SK-N-SH treated with all-trans-retinoic acid at 6 μM for 48 hours (cell line): Measurements from ENCODE around the gene PHF1.

Experiments used
- ATAC-seq: fragments of 200-7000 bp; cut with Tn5 transposase; 3 replicates; pipeline ENCODE4 v1.9.1; 2020; ENCODE audit warnings: mild to moderate bottlenecking, moderate library complexity
- ARNTL ChIP-seq: fragments of 450-650 bp; formaldehyde crosslinking; IDR thresholded peaks from 2 replicates; pipeline ENCODE4 v1.5.0; 2020; ENCODE audit warnings: low read depth, mild to moderate bottlenecking, moderate library complexity, borderline replicate concordance
- BACH2 ChIP-seq: fragments of 250-450 bp; sonication (Bioruptor Pico); IDR thresholded peaks from 2 replicates; pipeline ENCODE4 v1.9.0; 2021; ENCODE audit warnings: mild to moderate bottlenecking, borderline replicate concordance
- CSDC2 ChIP-seq: fragments of 250-450 bp; sonication (Bioruptor Pico); IDR thresholded peaks from 2 replicates; pipeline ENCODE4 v1.5.0; 2020; ENCODE audit warnings: mild to moderate bottlenecking, moderate library complexity
- ESRRG ChIP-seq: fragments of 250-450 bp; sonication (Bioruptor Pico); IDR thresholded peaks from 2 replicates; pipeline ENCODE4 v1.6.1; 2021; ENCODE audit warnings: mild to moderate bottlenecking
- GLIS3 ChIP-seq: fragments of 250-450 bp; sonication (Bioruptor Pico); IDR thresholded peaks from 2 replicates; pipeline ENCODE4 v1.5.0; 2020; ENCODE audit warnings: mild to moderate bottlenecking, moderate library complexity
- ISL1 ChIP-seq: fragments of 250-450 bp; sonication (Bioruptor Pico); IDR thresholded peaks from 2 replicates; pipeline ENCODE4 v2.1.2; 2022; ENCODE audit warnings: mild to moderate bottlenecking, moderate library complexity
- OSR1 ChIP-seq: fragments of 250-450 bp; sonication (Bioruptor Pico); IDR thresholded peaks from 2 replicates; pipeline ENCODE4 v1.8.0; 2022; ENCODE audit warnings: moderate library complexity, mild to moderate bottlenecking, inconsistent platforms
- PPARA ChIP-seq: fragments of 250-450 bp; sonication (Bioruptor Pico); IDR thresholded peaks from 2 replicates; pipeline ENCODE4 v1.5.0; 2020; ENCODE audit warnings: mild to moderate bottlenecking, borderline replicate concordance
- RARB ChIP-seq: fragments of 250-450 bp; sonication (Bioruptor Pico); IDR thresholded peaks from 2 replicates; pipeline ENCODE4 v1.8.0; 2021; ENCODE audit warnings: mild to moderate bottlenecking, moderate library complexity
- SNAI2 ChIP-seq: fragments of 250-450 bp; sonication (Bioruptor Pico); IDR thresholded peaks from 2 replicates; pipeline ENCODE4 v1.5.0; 2020; ENCODE audit warnings: mild to moderate bottlenecking, moderate library complexity
- TCF4 ChIP-seq: fragments of 250-450 bp; sonication (Bioruptor Pico); IDR thresholded peaks from 2 replicates; pipeline ENCODE4 v1.8.0; 2021; ENCODE audit warnings: mild to moderate bottlenecking, moderate library complexity, borderline replicate concordance
- ZC3H10 ChIP-seq: fragments of 250-450 bp; sonication (Bioruptor Pico); IDR thresholded peaks from 2 replicates; pipeline ENCODE4 v1.5.1; 2021; ENCODE audit warnings: mild to moderate bottlenecking, moderate library complexity
- ZFP3 ChIP-seq: fragments of 250-450 bp; sonication (Bioruptor Pico); IDR thresholded peaks from 2 replicates; pipeline ENCODE4 v1.5.0; 2020; ENCODE audit warnings: mild to moderate bottlenecking, moderate library complexity
- ZFP30 ChIP-seq: fragments of 450-650 bp; formaldehyde crosslinking; IDR thresholded peaks from 2 replicates; pipeline ENCODE4 v1.5.0; 2022; ENCODE audit warnings: mild to moderate bottlenecking, moderate library complexity
- ZNF565 ChIP-seq: fragments of 450-650 bp; formaldehyde crosslinking; conservative IDR thresholded peaks from 2 replicates; pipeline ENCODE4 v1.5.0; 2020; ENCODE audit warnings: low read depth, mild to moderate bottlenecking, moderate library complexity
- ZNF70 ChIP-seq: fragments of 450-650 bp; formaldehyde crosslinking; IDR thresholded peaks from 2 replicates; pipeline ENCODE4 v1.5.0; 2020; ENCODE audit warnings: mild to moderate bottlenecking, moderate library complexity
- TF ChIP-seq, protein P1 (sequence below): fragments of 250-450 bp; sonication (Bioruptor Pico); IDR thresholded peaks from 2 replicates; pipeline ENCODE4 v1.5.0; 2020; ENCODE audit warnings: mild to moderate bottlenecking, moderate library complexity
- TF ChIP-seq, protein P2 (sequence below): fragments of 250-450 bp; sonication (Bioruptor Pico); IDR thresholded peaks from 2 replicates; pipeline ENCODE4 v1.8.0; 2021; ENCODE audit warnings: low read depth, mild to moderate bottlenecking, moderate library complexity, borderline replicate concordance
- TF ChIP-seq, protein P3 (sequence below): fragments of 250-450 bp; sonication (Bioruptor Pico); IDR thresholded peaks from 2 replicates; pipeline ENCODE4 v1.5.1; 2021; ENCODE audit warnings: mild to moderate bottlenecking, moderate library complexity
- TF ChIP-seq, protein P4 (sequence below): fragments of 250-450 bp; sonication (Bioruptor Pico); IDR thresholded peaks from 2 replicates; pipeline ENCODE4 v1.5.1; 2020; ENCODE audit warnings: low read depth, mild to moderate bottlenecking, moderate library complexity
- TF ChIP-seq, protein P5 (sequence below): fragments of 250-450 bp; sonication (Bioruptor Pico); IDR thresholded peaks from 2 replicates; pipeline ENCODE4 v1.8.0; 2020; ENCODE audit warnings: mild to moderate bottlenecking, moderate library complexity, borderline replicate concordance

The PHF1 gene

DNA sequence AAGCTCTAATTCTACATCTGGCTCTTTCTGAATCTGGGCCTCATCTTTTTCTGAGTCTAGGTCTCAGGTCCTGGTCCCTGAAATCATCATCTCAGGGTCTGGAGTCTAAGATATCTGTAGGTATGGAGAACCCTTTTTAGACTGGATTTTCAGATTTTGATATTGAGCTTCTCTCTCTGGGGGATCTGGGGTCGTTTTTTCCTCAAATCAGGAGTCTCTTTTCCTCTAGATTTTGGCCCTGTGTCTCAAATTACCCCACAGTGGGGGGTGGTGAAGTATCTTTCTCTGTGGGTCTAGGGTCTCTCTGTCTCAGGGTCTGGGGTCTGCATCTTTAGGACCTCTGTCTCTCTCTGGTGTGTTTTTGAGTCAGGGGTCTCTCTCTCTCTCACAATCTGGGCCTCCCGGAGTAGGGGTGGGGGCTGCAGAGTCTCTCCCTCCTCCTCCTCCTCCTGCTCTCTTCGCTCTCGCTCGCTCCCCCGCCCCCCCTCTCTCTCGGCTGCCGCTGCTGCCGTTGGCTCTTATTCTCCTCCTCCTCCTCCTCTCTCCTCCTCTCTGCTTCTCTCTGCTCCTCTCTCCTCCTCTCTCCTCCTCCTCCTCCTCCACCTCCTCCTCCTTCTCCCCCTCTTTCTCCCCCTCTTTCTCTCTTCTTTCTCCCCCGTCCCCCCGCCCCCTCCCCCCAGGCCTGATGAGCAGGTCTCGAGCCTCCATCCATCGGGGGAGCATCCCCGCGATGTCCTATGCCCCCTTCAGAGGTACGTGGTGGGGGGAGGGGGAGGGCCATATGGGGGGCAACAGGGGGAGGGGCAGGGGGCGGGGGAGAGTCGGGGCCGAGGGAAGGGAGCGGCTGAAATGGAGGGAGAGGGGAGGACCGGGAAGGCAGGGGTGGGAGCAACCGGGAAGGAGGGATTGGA is 9.0 kb downstream of the PHF1 start, which contains the start of gene SYNGAP1 (continued):
- TF ChIP-seq GLIS3 (CRISPR knock-in tag) (no peak), ZNF70 (CRISPR knock-in tag) (no peak), ZFP30 (CRISPR knock-in tag) (no peak)
- TF ChIP-seq, all 23 proteins: peak for 0

DNA sequence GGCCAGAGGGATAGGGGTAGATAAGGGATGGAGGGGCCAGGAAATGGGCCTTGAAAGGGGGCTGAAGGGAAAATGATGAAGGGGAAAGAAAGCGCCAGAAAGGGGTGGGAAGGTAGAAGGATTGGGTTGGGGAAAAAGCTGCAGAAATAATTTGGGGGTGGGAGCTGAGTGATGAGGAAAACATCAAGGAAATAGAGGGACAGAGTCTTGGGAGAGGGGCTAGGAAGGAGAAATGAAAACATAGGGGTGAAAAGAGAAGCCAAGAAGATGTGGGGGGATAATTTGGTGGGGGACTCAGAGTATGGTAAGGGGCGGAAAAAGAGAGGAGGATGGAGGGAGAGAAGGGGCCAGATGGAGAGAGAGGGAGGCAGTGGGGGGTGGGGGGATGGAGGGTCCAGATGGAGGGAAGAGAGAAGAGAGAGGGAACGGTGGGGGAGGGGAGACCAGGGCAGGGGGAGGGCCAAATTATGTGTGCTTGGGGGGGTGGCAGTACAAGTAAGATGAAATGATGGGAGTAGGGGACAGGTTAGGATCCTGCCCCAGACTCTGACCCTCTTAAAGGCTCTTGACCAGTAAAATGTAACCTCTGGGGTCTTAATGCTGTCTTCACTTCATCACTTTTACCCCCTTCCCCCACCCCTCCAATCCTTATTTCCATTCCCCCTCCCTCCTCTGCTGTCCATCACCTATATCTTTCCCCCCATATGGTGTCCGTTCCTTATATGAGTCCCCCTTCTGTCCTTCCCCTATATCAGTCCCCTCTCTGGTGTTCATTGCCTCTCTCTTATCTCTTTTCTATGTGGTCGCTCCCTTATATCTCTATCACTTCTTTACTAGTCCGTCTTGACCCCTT is 9.9 kb downstream of the PHF1 start:
- no peak for ATAC-seq
- TF ChIP-seq, protein P1, sequence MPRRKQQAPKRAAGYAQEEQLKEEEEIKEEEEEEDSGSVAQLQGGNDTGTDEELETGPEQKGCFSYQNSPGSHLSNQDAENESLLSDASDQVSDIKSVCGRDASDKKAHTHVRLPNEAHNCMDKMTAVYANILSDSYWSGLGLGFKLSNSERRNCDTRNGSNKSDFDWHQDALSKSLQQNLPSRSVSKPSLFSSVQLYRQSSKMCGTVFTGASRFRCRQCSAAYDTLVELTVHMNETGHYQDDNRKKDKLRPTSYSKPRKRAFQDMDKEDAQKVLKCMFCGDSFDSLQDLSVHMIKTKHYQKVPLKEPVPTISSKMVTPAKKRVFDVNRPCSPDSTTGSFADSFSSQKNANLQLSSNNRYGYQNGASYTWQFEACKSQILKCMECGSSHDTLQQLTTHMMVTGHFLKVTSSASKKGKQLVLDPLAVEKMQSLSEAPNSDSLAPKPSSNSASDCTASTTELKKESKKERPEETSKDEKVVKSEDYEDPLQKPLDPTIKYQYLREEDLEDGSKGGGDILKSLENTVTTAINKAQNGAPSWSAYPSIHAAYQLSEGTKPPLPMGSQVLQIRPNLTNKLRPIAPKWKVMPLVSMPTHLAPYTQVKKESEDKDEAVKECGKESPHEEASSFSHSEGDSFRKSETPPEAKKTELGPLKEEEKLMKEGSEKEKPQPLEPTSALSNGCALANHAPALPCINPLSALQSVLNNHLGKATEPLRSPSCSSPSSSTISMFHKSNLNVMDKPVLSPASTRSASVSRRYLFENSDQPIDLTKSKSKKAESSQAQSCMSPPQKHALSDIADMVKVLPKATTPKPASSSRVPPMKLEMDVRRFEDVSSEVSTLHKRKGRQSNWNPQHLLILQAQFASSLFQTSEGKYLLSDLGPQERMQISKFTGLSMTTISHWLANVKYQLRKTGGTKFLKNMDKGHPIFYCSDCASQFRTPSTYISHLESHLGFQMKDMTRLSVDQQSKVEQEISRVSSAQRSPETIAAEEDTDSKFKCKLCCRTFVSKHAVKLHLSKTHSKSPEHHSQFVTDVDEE: no peak
- TF ChIP-seq GLIS3 (CRISPR knock-in tag): no peak
- no peak for TF ChIP-seq ZC3H10 (CRISPR knock-in tag)
- TF ChIP-seq PPARA (CRISPR knock-in tag): no peak
- TF ChIP-seq, protein P2, sequence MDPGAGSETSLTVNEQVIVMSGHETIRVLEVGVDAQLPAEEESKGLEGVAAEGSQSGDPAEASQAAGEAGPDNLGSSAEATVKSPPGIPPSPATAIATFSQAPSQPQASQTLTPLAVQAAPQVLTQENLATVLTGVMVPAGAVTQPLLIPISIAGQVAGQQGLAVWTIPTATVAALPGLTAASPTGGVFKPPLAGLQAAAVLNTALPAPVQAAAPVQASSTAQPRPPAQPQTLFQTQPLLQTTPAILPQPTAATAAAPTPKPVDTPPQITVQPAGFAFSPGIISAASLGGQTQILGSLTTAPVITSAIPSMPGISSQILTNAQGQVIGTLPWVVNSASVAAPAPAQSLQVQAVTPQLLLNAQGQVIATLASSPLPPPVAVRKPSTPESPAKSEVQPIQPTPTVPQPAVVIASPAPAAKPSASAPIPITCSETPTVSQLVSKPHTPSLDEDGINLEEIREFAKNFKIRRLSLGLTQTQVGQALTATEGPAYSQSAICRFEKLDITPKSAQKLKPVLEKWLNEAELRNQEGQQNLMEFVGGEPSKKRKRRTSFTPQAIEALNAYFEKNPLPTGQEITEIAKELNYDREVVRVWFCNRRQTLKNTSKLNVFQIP: no peak
- TF ChIP-seq TCF4 (CRISPR knock-in tag): no peak

DNA sequence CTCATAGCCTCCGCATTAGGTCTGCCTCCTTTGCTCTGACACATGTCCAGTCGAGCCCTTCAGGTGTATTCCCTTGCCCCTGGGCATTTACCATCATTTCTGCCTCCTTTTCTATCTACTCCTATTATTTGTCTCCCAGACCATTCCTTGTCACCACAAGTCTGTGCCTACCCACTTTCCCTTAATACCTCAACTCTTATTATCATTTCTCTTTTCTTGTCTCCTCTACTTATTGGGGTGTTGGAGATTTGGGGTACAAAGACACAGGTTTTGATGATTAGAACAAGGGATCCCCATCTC is 10.5 kb downstream of the PHF1 start:
- no peak for ATAC-seq
- TF ChIP-seq ARNTL (CRISPR knock-in tag) (no peak), RARB (CRISPR knock-in tag) (no peak), ZFP3 (CRISPR knock-in tag) (no peak), ISL1 (CRISPR knock-in tag) (no peak), GLIS3 (CRISPR knock-in tag) (no peak), PPARA (CRISPR knock-in tag) (no peak), SNAI2 (CRISPR knock-in tag) (no peak), ESRRG (CRISPR knock-in tag) (no peak), CSDC2 (CRISPR knock-in tag) (no peak), ZNF565 (CRISPR knock-in tag) (no peak)
- TF ChIP-seq, protein P3, sequence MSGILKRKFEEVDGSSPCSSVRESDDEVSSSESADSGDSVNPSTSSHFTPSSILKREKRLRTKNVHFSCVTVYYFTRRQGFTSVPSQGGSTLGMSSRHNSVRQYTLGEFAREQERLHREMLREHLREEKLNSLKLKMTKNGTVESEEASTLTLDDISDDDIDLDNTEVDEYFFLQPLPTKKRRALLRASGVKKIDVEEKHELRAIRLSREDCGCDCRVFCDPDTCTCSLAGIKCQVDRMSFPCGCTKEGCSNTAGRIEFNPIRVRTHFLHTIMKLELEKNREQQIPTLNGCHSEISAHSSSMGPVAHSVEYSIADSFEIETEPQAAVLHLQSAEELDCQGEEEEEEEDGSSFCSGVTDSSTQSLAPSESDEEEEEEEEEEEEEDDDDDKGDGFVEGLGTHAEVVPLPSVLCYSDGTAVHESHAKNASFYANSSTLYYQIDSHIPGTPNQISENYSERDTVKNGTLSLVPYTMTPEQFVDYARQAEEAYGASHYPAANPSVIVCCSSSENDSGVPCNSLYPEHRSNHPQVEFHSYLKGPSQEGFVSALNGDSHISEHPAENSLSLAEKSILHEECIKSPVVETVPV (CRISPR knock-in tag): no peak
- TF ChIP-seq, protein P4, sequence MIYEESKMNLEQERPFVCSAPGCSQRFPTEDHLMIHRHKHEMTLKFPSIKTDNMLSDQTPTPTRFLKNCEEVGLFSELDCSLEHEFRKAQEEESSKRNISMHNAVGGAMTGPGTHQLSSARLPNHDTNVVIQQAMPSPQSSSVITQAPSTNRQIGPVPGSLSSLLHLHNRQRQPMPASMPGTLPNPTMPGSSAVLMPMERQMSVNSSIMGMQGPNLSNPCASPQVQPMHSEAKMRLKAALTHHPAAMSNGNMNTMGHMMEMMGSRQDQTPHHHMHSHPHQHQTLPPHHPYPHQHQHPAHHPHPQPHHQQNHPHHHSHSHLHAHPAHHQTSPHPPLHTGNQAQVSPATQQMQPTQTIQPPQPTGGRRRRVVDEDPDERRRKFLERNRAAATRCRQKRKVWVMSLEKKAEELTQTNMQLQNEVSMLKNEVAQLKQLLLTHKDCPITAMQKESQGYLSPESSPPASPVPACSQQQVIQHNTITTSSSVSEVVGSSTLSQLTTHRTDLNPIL: no peak

DNA sequence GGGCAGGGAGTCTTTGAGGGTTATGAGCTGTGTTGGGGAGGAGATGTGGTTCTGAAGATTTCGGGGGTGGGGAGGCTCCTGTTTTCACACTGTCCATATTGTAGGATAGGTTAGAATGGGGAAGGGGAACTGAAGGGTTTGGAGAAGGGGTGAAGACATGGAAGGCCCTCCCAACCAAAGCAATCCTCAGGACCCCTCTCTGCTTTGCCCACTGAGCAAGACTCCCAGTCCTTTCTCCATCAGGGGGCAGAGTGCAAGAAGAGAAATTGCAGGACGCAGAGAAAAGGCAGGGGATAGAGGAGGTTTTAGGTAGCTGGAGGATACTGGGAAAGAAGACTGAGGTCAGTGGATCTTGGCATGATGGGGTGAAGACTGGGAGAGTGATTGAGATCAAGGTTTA is 13.0 kb downstream of the PHF1 start:
- TF ChIP-seq BACH2 (CRISPR knock-in tag) (no peak), RARB (CRISPR knock-in tag) (no peak), ESRRG (CRISPR knock-in tag) (no peak), ZC3H10 (CRISPR knock-in tag) (no peak), ARNTL (CRISPR knock-in tag) (no peak), ZNF70 (CRISPR knock-in tag) (no peak), GLIS3 (CRISPR knock-in tag) (no peak), CSDC2 (CRISPR knock-in tag) (no peak), TCF4 (CRISPR knock-in tag) (no peak), OSR1 (CRISPR knock-in tag) (no peak), PPARA (CRISPR knock-in tag) (no peak), SNAI2 (CRISPR knock-in tag) (no peak), ZFP30 (CRISPR knock-in tag) (no peak)
- TF ChIP-seq, protein P3 (CRISPR knock-in tag): no peak
- TF ChIP-seq, protein P5, sequence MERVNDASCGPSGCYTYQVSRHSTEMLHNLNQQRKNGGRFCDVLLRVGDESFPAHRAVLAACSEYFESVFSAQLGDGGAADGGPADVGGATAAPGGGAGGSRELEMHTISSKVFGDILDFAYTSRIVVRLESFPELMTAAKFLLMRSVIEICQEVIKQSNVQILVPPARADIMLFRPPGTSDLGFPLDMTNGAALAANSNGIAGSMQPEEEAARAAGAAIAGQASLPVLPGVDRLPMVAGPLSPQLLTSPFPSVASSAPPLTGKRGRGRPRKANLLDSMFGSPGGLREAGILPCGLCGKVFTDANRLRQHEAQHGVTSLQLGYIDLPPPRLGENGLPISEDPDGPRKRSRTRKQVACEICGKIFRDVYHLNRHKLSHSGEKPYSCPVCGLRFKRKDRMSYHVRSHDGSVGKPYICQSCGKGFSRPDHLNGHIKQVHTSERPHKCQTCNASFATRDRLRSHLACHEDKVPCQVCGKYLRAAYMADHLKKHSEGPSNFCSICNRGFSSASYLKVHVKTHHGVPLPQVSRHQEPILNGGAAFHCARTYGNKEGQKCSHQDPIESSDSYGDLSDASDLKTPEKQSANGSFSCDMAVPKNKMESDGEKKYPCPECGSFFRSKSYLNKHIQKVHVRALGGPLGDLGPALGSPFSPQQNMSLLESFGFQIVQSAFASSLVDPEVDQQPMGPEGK (CRISPR knock-in tag): no peak
- no peak for ATAC-seq
